Upper lobe of right lung (tissue), 1 donor: ENCODE data around the gene SLX4IP. TPM values are rescaled to one million over a fixed set of nuclear protein-coding genes. Genes with fewer than 3 reads are reported as not detected.

Source experiments
- ATAC-seq: fragments of 200-7000 bp; cut with Tn5 transposase; one replicate; pipeline ENCODE4 v1.9.1; 2020; ENCODE audit warnings: mild to moderate bottlenecking, moderate library complexity
- DNase-seq: peaks from one replicate; pipeline ENCODE4 v3.0.0-alpha.2; 2020
- H3K27ac ChIP-seq: fragments of 200-600 bp; one replicate; pipeline ENCODE4 v1.8.0; 2022
- H3K27me3 ChIP-seq: fragments of 200-600 bp; one replicate; pipeline ENCODE4 v1.8.0; 2022; ENCODE audit warnings: mild to moderate bottlenecking
- H3K36me3 ChIP-seq: fragments of 200-600 bp; one replicate; pipeline ENCODE4 v1.8.0; 2022
- H3K4me1 ChIP-seq: fragments of 200-600 bp; one replicate; pipeline ENCODE4 v1.8.0; 2022
- H3K4me3 ChIP-seq: fragments of 200-600 bp; one replicate; pipeline ENCODE4 v1.8.0; 2022; ENCODE audit warnings: mild to moderate bottlenecking
- H3K9me3 ChIP-seq: fragments of 200-600 bp; one replicate; pipeline ENCODE4 v1.8.0; 2022
- CTCF ChIP-seq: fragments of 200-600 bp; IDR thresholded peaks from one replicate; pipeline ENCODE4 v1.8.0; 2022; ENCODE audit warnings: antibody characterized with exemption
- intact Hi-C: fragments of 100-400 bp; cut with DNase I; formaldehyde crosslinking; loops from one replicate; pipeline ENCODE4 v1.11.0; 2022
- total RNA-seq: library from RNA; stranded (reverse); fragmentation: NEBNext Ultra II Directional; extraction: Animal tissue kit (Norgen Biotek cat#: 25700); gene quantifications from one replicate; pipeline ENCODE4 v1.2.1, GENCODE V29; 2021
- donor health status: DM: no; HTN: yes; CAD: no; lungs with severe emphysema.

The SLX4IP gene
- total RNA-seq, 1 donor from 2014 or later, result 5.4 TPM

- DNase-seq, result no peak
- H3K27me3 ChIP-seq, result no peaks in the 10 kb centered on the region
- no peaks in the 10 kb centered on the region for H3K36me3 ChIP-seq
- intact Hi-C loops, result no loop called here
- no peaks in the 10 kb centered on the region for H3K4me1 ChIP-seq
- no peak overlapping the region for H3K4me3 ChIP-seq
- H3K27ac ChIP-seq, result no peak overlapping the region
- TF ChIP-seq CTCF, result no peak
- H3K9me3 ChIP-seq, result no peaks in the 10 kb centered on the region
- no peak for ATAC-seq
Observed at GRCh38 chr20:10398834-10399369, 36.2 kb upstream of the SLX4IP start.

GRCh38 chr20:10402938-10403608, 32.0 kb upstream of the SLX4IP start:
- ATAC-seq (no peak), DNase-seq (no peak)
- Histone ChIP-seq H3K9me3 (no peaks in the 10 kb centered on the region), H3K27me3 (no peaks in the 10 kb centered on the region), H3K36me3 (peaks cover 17% of the 10 kb centered on the region), H3K27ac (no peak overlapping the region), H3K4me1 (no peaks in the 10 kb centered on the region), H3K4me3 (no peak overlapping the region)
- intact Hi-C loops, result no loop called here
- no peak for TF ChIP-seq CTCF

GRCh38 chr20:10404023-10404628, 31.0 kb upstream of the SLX4IP start:
- Histone ChIP-seq H3K27me3 (no peaks in the 10 kb centered on the region), H3K4me3 (no peak overlapping the region), H3K27ac (no peak overlapping the region), H3K4me1 (no peaks in the 10 kb centered on the region), H3K9me3 (no peaks in the 10 kb centered on the region), H3K36me3 (peaks cover 17% of the 10 kb centered on the region)
- DNase-seq (no peak), ATAC-seq (no peak)
- intact Hi-C loops, result no loop called here
- no peak for TF ChIP-seq CTCF

- Histone ChIP-seq H3K4me1 (no peaks in the 10 kb centered on the region), H3K27ac (no peak overlapping the region), H3K9me3 (no peaks in the 10 kb centered on the region), H3K4me3 (no peak overlapping the region), H3K27me3 (no peaks in the 10 kb centered on the region), H3K36me3 (peaks cover 17% of the 10 kb centered on the region)
- TF ChIP-seq CTCF, result no peak
- intact Hi-C loops, result no loop called here
- DNase-seq (no peak), ATAC-seq (no peak)
Observed at GRCh38 chr20:10404959-10405530, 30.1 kb upstream of the SLX4IP start.

GRCh38 chr20:10408108-10408813, 26.8 kb upstream of the SLX4IP start:
- Histone ChIP-seq H3K27me3 (no peaks in the 10 kb centered on the region), H3K4me1 (no peaks in the 10 kb centered on the region), H3K27ac (no peak overlapping the region), H3K4me3 (no peak overlapping the region), H3K36me3 (peaks cover 32% of the 10 kb centered on the region), H3K9me3 (no peaks in the 10 kb centered on the region)
- ATAC-seq (no peak), DNase-seq (no peak)
- no peak for TF ChIP-seq CTCF
- intact Hi-C loops, result no loop called here
